Astrocyte (in vitro differentiated cells and primary cell): ENCODE measurements around the gene POFUT2.

Experiments used
- EZH2 ChIP-seq: IDR thresholded peaks from 2 replicates; pipeline ENCODE4 v1.6.1; 2012; ENCODE audit warnings: mild to moderate bottlenecking, low read length, inconsistent platforms; ENCODE audit not compliant: insufficient read depth
- TF ChIP-seq, protein P1 (sequence below): IDR thresholded peaks from 2 replicates; pipeline ENCODE4 v1.5.1; 2011; ENCODE audit warnings: low read depth, mild to moderate bottlenecking, inconsistent platforms, low read length, moderate library complexity; ENCODE audit not compliant: insufficient read depth

DNA sequence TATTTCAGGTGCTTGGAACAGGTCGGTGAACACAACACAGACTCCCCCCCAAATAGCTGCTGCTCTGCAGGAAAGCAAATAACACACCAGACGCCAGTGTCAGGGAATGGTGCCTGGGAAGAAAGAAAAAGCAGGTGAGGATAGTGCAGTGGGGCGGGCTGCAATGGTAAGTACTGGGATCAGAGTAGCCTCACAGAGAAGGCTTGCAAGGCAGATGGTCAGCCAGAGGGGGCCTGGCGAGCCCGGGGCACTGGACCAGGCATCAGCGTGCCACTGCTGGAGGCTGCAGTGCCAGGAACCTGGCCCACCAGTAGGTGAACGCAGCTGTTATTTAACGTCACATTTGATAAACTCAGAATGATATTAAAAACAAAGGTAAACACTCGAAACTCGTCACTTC lies 60.0 kb downstream of the POFUT2 start:
- TF ChIP-seq, protein P1, sequence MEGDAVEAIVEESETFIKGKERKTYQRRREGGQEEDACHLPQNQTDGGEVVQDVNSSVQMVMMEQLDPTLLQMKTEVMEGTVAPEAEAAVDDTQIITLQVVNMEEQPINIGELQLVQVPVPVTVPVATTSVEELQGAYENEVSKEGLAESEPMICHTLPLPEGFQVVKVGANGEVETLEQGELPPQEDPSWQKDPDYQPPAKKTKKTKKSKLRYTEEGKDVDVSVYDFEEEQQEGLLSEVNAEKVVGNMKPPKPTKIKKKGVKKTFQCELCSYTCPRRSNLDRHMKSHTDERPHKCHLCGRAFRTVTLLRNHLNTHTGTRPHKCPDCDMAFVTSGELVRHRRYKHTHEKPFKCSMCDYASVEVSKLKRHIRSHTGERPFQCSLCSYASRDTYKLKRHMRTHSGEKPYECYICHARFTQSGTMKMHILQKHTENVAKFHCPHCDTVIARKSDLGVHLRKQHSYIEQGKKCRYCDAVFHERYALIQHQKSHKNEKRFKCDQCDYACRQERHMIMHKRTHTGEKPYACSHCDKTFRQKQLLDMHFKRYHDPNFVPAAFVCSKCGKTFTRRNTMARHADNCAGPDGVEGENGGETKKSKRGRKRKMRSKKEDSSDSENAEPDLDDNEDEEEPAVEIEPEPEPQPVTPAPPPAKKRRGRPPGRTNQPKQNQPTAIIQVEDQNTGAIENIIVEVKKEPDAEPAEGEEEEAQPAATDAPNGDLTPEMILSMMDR: no peak
- no peak for TF ChIP-seq EZH2
